NOMO-1 (cell line): ENCODE results near the gene ZBTB12.
"Not testable (repeated sequence)": the region's sequence is repeated elsewhere in the genome, so short reads cannot be mapped to it uniquely, and the experiment has no call there.

Experiments
- DNase-seq, 2 experiments: peaks; one replicate each; lab custom pipeline; 2025; ENCODE audit not compliant: unreplicated experiment in 2 of 2; lab: John Stamatoyannopoulos, UW

The ZBTB12 gene

DNA sequence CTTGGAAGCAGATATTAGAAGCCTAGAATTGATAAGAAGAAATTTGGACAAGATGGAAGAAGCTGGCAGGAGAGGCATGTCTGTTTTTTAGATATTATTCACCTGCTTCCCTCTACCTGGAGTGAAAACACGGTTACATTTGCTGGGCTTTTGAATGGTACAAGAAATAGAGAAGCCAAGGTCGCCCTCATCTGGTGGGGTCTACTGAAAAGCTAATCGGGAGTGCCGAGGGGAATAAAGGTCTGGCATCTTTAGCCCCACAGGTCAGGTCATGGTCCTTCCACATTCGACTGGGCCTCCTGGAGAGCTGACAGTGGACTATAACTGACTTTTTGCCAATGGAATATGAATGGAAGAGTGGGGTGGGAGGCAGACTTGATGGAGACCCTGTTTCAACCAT is 21.1 kb upstream of the ZBTB12 start:
- no peak for DNase-seq

DNA sequence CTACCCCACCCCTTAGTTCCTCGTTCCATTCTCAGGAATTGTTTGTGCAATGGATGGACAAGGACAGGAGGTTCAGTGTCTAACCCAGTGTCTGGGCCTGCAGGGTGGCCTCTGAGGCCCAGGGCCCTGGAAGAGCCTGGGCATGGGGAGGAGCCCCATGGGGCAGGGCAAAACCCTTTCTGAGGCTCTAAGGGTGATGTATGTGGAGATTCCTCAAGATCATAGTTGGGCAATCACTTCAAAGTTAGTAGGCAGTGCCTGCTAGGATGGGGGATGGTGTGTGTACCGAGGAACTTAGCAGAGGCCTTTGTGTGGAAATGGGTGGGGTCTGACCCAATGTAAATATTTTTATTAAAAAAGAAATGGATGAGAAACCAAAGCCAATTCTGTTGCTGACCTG is 18.9 kb upstream of the ZBTB12 start:
- peak; percentile 45 to 65 for DNase-seq

DNA sequence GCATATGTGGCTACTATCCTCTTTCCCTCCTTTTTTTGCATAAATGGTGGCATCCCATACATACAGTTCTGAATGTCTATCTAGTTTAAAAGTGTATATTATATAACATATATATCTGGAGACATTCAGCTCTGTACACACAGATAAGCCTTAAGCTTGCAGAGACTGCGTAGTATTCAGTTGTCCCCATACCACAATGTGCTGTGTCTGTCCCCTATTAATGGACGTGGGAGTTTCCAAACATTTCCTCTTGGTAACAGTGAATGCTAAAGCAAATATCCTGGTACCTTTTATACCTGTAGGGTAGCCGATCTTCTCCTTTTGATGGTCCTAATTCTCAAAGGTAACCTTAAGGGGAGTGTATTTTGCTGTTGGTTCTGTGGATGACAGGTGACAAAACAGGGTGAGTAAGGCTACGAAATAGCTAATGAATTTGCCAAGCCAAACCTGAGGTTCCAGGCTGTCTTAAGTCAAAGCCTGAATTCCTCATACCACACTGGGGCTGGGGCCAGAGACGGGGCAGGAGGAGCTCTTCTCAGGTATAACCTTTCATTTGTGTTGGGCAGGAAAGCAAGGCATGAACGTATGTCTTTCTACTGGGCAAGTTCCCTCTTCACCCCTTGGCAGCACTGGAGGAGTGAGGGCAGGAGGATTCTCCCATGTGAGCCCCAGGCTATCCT is 17.9 kb upstream of the ZBTB12 start:
- DNase-seq = no peak

DNA sequence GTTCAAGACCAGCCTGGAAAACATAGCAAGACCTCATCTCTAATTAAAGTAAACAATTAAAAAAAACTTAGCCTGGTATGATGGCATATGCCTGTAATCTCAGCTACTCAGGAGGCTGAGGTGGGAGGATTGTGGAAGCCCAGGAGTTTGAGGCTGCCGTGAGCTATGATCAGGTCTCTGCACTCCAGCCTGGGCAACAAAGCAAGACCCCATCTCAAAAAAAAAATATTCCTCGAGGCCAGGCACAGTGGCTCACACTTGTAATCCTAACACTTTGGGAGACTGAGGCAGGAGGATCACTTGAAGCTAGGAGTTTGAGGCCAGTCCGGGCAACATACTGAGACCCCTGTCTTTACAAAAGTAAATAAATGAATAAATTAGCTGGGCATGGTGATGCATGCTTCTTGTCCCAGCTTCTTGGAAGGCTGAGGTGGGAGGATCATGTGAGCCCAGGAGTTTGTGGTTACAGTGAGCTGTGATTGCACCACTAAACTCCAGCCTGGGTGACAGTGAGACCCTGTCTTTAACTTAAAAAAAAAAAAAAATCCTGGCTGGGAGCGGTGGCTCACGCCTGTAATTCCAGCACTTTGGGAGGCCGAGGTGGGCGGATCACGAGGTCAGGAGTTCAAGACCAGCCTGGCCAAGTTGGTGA is 16.3 kb upstream of the ZBTB12 start:
- no peak for DNase-seq

DNA sequence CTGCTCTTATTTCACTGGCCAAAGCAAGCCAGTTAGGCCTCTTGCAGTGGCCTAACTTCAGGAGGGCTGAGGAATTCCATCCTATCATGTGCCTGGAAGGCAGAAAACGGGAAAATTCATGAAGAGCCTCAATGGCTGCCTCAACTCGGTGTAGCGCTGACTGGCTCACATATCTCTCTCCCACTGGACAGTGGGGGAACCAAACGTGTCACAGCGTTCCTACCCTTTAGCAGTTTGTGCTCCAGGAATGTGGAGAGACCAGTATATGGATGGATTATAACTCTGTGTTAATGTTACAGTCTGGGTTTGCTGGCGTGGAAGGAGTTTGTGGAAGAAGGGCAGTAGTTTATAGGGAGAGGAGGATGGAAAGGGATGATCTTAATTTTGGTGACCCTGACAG is 13.9 kb upstream of the ZBTB12 start:
- no peak for DNase-seq

DNA sequence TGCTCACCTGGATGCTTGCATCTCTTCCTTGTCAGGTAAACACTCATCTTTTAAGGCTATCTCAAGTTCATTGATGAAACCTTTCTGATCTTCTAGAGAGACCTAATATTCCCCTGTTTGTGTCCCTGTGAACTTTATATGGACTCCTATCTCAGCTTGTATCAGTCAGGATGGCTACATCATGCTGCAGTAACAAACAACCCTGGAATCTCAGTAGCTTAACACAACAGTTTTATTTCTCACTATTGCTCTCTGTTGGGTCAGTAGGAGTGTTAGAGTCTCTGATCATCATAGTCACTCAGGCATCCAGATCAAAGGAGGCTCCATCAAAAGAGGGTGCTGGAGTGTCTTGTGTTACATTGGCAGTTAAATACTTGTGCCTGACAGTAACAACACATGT is 13.5 kb upstream of the ZBTB12 start:
- DNase-seq = no peak

DNA sequence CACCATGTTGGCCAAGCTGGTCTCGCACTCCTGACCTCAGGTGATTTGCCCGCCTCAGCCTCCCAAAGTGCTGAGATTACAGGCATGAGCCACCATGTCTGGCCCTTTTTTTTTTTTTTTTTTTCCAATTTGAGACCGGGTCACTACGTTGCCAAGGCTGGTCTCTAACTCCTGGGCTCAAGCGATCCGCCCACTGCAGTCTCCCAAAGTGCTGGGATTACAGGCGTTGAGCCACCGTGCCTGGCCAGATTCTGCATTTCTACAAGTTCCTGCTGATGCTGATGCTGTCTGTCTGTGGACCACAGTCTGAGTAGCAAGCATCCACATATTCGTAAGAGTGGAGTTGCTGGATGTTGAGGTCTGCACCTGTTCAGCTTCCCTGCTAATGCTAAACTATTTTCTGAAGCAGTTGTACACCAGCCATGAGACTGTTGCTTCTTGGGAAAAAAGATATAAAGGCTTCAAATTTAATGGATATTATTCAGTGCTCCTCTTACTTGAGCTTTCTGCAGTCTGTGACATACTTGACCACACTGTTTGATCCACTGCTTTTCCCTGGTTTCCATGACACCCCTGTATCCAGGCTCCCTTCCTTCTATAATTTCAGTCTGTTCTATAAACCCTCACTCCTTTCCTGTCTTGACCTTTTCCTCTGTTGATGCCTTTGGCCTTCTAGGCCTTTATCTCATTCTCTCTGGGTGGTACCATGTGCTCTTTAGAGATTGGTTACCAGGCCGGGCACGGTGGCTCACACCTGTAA is 10.1 kb upstream of the ZBTB12 start:
- DNase-seq = no peak

DNA sequence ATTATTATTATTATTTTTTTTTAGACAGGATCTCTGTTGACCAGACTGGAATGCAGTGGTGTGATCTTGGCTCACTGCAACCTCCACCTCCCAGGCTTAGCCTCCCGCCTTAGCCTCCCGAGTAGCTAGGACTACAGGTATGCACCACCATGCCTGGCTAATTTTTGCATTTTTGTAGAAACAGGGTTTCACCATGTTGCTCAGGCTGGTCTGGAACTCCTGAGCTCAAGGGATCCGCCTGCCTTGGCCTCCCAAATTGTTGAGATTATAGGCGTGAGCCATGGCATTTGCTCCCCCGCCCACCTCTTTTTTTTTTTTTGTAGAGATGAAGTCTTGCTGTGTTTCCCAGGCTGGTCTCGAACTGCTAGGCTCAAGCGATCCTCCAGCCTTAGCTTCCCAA is 7.4 kb upstream of the ZBTB12 start:
- DNase-seq = not testable (repeated sequence)

DNA sequence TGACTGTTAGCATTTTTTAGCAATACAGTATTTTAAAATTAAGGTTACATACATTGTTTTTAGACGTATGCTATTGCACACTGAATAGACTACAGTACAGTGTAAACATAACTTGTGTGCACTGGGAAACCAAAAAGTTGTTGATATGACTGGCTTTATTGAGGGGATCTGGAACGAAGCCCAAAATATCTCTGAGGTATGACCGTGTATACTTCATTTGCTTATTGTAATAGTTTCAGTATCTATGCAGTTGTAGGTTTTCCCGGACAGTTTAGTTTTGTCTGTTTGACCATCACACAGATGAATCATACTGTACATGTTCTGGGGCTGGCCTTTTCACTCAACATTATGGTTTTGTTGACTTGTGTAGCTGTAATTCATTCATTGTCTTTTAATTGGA is 6.9 kb upstream of the ZBTB12 start:
- no peak for DNase-seq

DNA sequence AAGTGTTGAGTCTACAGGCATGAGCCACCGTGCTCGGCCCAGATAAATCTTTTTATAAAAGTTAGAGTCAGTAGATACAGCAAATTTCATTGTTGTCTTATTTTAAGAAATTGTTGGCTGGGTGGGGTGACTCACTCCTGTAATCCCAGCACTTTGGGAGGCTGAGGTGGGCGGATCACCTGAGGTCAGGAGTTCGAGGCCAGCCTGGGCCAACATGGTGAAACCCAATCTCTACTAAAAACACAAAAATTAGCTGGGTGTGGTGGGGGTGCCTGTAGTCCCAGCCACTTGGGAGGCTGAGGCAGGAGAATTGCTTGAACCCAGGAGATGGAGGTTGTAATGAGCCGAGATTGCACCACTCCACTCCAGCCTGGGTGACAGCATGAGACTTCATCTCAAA is 6.4 kb upstream of the ZBTB12 start:
- DNase-seq = not testable (repeated sequence)

DNA sequence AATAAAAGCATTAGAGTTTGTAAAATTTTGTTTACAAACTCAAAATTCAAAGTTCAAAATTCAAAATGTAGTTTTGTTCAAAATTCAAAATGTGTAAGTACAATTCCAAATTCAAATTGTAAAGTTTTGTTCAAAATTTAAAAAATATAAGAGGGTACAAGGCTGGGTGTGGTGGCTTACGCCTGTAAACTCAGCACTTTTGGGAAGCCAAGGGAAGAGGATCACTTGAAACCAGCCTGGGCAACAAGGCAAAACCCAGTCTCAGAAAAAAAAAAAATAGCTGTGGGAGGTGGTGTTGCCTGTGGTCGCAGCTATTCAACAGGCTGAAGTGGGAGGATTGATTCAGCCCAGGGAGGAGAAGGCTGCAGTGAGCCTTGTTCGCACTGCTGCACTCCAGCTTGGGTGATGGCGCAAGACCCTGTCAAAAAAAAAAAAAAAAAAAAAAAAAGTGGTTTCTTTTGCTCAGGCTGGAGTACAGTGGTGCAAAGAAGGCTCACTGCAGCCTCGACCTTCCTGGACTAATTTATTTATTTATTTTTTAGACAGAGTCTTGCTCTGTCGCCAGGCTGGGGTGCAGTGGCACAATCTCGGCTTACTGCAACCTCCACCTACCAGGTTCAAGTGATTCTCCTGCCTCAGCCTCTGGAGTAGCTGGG is 5.4 kb upstream of the ZBTB12 start:
- peak; percentile 76 to 78 for DNase-seq

DNA sequence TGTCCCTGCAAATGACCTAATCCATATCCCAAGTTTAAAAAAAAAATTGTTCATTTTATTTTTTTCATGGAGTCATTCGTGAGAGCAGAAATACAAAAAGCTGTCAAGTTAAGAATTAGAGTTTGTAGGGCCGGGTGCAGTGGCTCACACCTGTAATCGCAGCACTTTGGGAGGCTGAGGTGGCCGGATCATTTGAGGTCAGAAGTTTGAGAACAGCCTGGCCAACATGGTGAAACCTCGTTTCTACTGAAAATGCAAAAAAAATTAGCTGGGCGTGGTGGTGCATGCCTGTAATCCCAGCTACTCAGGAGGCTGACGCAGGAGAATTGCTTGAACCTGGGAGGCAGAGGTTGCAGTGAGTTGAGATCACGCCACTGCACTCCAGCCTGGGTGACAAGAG is 4.8 kb upstream of the ZBTB12 start:
- not testable (repeated sequence) for DNase-seq

DNA sequence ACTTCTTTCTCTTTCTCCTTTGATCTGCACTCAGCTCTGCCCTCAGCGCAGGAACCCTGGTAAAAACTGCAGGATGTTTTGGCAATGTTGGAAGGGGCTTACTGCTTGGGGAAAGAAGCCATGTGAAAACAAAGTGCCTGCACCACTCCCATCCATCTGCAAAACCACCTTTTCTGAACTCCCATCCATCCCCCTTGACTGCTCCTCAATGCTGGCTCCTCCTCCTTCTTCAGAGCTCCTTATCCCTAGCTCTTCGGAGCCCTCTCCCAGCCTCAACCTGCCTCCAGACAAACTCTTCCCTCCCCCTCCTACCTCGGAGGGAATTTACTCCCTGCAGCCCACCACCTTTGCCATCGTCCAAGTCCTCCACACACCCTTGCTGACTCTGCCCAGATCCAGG is 4.2 kb upstream of the ZBTB12 start:
- no peak for DNase-seq

DNA sequence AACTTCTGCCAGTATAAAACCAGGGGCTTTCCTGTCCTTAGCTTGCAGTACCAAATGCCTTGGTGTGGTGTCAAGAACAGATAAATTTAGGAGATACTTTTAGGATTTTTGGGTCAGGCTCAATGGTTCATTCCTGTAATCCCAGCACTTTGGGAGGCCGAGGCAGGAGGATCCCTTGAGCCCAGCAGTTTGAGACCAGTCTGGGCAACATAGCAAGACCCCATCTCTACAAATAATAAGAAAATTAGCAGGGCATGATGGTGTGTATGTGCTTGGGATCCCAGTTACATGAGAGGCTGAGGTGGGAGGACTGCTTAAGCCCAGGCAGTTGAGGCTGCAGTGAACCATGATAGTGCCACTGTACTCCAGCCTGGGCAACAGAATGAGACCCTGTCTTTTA is 3.2 kb upstream of the ZBTB12 start:
- DNase-seq = no peak

DNA sequence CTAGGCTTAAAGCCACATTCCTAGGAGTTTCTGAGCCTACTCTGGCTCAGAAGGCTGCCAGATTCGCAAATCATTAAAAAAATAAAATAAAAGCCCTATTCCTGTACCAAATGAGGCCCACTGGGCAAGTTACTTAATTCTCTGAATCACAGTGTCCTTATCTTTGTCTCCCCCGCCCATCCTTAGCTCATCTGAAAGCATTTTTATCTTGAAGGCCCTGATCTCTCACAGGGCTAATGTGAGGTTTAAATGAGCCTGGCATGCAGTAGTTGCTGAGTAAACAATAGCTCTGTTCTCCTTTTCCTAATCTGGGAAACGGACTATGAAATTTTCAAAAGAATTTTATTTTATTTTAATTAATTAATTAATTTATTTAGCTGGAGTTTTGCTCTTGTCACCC is 2.1 kb upstream of the ZBTB12 start:
- DNase-seq = no peak

DNA sequence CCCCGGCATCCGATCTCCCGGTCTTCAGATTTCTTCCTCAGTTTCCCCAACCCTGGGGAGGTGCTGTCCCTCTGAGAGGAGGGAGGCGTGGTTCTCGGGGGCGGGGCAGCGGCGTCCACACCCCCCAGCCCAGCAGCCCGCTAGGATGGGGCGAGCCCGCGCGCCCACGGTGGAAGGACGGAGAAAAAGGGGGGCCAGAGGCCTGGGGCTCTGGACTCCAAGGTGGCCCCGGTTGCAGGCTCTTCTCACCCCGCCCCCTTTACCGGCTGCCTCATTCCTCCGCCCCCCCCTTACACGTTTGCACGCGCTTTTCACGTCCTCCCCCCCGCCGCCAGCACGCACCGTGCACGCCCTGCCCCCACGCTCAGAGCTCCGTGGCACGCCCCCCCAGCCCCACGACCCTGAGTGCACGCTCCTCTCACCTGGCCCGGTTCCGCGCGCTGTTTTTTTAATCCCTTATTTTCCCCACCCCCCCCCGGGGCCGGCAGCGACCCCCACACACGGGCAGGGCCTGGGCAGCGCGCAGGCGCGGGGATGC is 402 bp downstream of the ZBTB12 start:
- DNase-seq = peak; percentile 39 to 44

DNA sequence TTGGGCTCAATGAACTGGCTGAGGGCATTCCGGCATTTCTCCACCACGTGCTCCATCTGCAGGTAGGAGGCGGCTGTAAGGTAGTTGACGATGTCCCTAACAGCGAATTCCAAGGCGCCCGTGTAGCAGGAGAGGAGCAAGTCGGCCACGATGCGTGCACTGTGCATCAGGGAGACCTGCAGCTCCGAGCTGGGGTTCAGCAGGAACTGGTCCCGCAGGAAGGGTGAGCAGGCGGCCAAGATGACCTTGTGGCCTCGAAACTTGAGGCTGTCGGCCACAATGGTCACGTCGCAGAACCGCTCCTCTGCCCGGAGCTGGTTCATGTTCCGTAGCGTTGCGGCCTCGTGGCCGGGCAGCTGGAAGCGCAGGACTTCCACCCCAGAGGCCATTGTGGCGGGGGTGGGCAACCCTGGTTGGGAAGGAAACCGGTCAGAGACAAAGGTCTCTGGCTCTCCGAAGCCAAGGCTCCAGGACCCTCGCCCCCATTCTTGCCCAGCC is 920 bp downstream of the ZBTB12 start:
- DNase-seq = no peak

DNA sequence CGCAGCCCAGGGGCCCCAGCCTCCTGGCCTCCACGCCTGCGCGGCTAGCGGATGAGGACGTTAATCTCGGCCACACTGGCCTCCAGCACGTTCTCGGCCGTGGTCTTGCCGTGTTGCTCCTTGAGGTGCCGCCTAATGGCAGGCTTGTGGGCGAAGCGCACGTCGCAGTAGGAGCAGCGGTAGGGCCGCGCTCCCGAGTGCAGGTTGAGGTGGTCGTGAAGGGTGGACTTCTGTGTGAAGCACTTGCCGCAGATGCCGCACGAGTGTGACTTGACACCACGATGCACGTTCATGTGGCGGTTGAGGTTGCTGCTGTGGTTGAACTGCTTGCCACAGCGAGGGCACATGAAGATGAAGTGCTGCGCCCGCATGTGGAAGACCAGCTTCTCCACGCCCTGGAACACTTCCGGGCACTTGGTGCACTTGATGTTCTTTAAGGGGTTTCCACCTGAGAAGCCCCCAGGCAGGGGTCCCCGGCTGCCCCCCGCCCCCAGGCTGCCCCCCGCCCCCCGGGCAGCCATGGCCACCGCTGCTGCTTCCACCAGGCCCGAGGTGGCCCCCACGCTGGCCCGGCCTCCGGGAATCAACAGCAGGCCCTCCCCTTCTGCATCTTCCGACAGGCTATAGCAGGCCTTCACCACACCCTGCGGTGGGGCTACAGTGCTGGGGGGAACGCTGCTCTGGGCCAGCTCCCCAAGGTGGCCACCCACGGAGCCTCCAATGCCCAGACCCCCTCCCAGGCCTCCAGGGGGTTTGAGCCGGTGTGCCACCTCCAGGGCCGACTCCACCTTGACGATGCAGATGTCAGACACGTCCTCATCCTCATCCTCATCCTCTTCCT is 1.8 kb downstream of the ZBTB12 start:
- no peak for DNase-seq

DNA sequence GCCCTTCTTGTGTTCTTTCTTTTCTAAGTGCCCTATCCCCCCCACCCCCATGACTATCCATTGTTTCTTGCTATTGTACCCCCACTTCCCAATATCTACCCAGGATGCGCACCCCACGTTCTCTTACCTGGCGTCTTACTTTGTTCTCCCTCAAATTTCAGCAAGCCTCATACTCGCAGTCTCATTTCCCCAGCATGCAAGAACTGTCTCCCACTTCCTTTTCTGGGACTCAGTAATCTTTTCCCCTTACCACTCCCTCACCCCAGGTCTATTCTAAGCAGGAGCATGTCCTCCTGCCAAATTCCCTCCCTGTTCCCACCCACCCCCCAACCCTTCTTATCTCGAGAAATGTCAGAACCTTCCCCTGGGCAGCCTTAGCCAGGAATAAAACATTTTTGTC is 2.7 kb downstream of the ZBTB12 start:
- no peak for DNase-seq

DNA sequence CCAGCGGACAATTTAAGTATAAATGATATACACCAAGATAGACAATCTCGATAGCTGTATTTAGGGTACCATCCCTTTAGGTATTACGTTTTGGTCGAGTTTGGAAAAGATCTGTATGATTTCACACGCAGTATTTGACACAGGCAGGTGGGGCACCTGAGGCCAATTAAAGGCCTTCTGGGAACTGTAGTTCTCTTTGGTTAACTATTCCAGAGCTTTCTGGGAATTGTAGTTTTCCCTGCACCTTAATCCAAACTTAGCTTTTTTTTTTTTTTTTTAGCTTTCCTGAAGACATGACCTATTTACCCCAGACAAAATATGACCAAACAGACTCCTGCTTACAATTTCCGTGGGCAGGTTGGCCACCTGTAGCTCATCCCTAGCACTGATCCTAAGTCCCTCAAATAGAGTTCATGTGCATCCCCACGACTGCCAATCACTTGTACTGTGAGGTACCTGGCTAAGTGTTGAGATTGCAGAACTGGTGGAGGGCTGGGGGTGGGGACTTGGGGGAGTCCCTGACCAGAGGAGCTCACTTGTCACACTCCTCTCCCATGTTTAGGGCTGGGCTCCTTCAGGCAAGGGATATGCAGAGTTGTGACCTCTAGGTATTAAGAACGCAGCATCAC is 3.4 kb downstream of the ZBTB12 start:
- DNase-seq = peak; percentile 35 to 49
